HG02973 (cell line): ENCODE results near the gene DLG5.

ENCODE experiments used
- ATAC-seq: cut with Tn5 transposase; IDR thresholded peaks from one replicate; pipeline ENCODE4 v1.9.1; 2021; ENCODE audit warnings: moderate library complexity; ENCODE audit not compliant: unreplicated experiment

DLG5 gene

DNA sequence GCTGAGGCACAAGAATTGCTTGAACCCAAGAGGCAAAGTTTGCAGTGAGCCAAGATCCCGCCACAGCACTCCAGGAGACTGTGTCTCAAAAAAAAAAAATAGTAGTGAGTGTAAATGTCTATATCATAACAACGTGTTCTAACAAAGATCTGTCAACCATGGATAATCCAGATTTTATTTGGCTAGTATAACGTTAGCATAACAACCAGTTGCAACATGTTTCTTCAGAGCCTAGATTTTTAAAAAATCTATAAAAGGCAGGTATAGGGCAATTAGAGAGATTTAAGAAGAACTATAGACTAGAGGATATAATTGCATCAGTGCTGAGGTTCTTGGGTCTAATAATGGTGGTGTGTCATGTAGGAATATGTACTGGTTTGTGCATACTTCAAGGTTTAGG is 30.5 kb downstream of the DLG5 start:
- no peak for ATAC-seq

DNA sequence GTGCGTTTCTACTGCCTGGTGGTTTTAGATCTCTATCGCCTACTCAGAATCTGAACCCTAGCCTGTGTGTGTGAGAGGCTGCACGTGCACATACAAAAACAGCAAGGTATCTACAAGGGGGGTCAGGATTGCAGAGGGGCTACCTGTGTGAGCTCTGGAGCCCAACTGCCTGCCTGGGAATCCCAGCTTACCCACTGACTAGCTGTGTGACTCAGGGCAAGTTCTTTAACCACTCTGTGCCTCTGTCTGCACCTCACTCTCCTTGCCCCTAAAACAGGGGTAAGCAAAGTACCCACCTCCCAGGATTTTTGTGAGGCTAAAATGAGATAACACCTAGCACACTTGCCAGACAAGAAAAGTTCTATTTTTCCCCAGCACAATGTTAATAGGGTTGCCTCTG is 32.5 kb downstream of the DLG5 start:
- ATAC-seq = no peak

DNA sequence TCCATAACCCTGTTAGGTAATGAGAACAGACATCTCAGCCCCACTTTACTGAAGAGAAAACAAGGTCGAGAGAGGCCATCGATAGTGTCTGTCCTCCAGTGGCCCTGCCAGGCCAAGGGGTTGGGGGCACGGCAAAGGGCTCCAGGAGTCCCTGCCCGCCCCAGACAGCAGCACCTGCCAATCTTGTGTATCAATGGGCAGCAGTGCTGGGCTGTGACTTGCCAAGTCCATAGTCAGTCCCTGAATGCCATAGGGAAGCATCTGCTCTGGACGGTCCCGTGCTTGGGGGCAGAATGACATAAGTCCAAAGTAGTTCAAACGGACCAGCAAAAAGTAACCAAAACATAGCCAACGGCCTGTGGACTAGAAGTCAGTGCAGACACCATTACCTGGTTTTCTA is 33.2 kb downstream of the DLG5 start:
- no peak for ATAC-seq

- no peak for ATAC-seq
Measured at GRCh38 chr10:77892761-77893160, 33.8 kb downstream of the DLG5 start.

GRCh38 chr10:77892021-77892739 is 34.4 kb downstream of the DLG5 start:
- no peak for ATAC-seq

DNA sequence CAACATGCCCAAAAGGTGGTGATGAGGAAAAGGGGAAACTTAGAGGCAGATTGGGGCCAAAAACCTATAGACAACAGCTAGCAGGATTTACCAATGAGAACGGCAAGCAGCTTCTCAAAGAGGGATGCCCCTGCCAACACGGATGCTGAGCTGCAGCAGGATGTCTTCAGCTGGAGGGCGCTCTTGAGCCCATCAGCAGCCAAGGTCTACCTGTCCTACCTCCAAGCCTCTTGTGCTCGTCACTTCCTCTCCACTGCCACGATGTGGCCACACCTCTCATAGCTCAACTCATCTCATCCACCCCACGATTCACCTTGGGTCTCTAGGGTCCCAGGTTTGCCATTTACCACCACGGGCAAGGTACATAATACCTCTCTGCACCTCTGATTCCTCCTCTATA is 36.5 kb downstream of the DLG5 start:
- ATAC-seq = no peak

DNA sequence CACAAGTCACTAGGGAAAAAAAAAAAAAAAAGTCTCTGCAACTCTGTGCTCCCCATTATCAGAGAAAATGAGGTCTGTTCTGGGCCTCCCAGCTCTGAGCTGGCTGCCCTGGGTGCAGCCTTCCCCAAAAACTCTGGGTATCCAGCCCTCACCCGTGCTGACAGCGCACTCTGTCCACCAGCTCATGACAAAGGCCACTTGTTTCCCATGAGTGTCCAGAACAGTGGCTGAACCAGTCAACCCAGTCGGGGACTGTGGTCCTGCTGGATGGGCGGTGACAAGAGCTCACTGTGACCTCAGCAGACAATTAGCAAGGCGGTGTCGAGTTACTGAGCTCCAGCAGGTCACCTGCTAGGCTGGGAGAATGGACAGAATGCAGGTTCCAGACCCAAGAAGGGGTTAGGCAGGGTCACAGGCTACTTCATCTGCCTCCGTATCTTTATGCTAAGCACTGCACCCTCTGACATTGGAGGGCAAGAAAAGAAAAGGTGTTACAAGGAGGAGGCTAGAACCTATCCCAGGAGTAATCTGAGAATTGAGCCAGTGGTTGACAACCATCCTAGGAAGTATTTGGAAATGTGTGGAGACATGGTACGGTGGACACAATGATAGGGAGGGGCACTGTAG is 37.2 kb downstream of the DLG5 start:
- no peak for ATAC-seq

GRCh38 chr10:77888356-77888703 is 38.2 kb downstream of the DLG5 start:
- ATAC-seq = no peak

- no peak for ATAC-seq
Measured at GRCh38 chr10:77887631-77888355, 38.8 kb downstream of the DLG5 start.

DNA sequence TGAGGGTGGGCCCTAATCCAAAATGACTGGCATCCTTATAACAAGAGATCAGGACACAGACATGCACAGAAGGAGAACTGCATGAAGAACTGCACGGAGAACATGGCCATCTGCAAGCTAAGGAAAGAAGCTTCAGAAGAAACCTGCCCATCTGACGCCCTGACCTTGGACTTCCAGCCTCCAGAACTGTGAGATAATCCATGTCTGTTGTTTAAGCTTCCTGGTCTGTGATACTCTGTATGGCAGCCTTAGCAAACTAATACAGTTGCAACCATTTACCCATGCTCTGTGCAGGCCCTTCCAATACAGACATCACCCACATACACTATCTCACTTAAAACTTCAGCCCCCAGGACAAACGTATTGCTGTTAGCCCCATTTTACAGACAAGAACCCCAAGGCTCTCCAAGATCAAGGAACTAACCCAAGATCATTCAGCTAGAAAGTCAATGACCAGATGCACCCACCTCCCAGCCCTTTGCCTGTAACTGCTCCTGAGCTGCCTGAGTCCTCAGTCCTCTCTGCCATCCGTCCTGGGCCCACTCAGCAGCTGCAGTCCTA is 39.7 kb downstream of the DLG5 start:
- ATAC-seq = no peak

DNA sequence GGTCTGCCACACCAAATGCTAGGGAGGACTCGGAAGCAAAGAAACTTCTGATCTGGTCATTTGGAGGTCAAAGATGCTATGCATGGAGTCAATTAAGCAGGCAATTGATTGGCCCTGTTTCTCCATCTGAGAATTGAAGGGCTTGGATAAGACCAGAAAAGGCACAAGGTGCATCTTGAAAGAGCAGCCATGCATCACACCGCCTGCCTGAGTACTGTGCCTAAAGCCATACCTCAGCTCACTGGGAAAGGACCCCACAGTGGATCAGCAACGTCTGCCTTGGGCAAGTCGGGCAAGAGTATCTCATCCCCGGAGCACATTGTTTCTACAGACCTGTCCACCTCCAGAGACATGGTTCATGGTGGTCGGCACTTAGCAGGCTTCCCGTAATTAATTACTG is 42.4 kb downstream of the DLG5 start:
- no peak for ATAC-seq

GRCh38 chr10:77881636-77882035 is 44.9 kb downstream of the DLG5 start:
- ATAC-seq = no peak

GRCh38 chr10:77881222-77881621 is 45.3 kb downstream of the DLG5 start:
- ATAC-seq = no peak

DNA sequence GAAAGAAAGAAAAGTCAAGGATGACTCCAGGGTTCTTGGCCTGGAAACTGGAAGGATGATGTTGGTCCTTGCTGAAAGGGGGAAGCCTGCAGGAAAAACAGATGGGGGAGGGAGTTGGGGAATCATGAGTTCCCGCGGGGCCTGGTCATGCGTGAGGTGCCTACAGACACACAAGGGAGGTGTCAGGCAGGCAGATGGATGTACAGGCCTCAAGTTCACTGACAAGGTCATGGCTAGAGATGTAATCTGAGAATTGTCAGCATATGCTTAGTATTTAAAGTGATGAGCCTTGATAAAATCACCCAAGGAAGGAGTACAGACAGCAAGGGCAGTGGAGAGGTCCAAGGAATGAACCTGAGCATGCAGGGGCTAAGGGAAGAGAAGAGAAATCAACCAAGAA is 46.8 kb downstream of the DLG5 start:
- ATAC-seq = no peak

GRCh38 chr10:77879065-77879464 is 47.5 kb downstream of the DLG5 start:
- no peak for ATAC-seq

GRCh38 chr10:77877441-77878344 is 48.9 kb downstream of the DLG5 start:
- peak; percentile 48 for ATAC-seq

DNA sequence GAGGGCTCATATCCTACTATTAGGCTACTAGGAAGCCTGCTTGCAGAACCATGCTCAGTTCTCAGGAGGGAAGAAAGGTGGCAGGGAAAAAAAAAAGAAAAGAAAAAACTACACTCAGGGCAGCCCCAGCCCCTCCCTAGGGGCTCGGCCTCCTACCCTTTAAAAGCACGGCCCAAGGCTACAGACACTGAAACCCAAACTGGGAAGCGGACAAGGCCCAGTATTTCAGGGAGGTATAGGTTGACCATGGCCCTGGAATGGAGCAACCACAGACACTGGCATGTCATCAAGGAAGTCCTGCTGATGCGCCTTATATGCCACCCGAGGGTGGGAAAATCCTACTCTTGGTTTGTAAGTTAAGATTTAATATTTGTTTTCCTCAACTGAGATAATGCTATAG is 50.8 kb downstream of the DLG5 start:
- no peak for ATAC-seq

GRCh38 chr10:77874872-77875271 is 51.7 kb downstream of the DLG5 start:
- no peak for ATAC-seq

GRCh38 chr10:77873536-77874380 is 52.8 kb downstream of the DLG5 start:
- ATAC-seq = peak; percentile 74

- no peak for ATAC-seq
Measured at GRCh38 chr10:77872947-77873535, 53.5 kb downstream of the DLG5 start.
